HCT116 (cell line): ENCODE data around the gene RPL22L1. TPM values are rescaled to one million over a fixed set of nuclear protein-coding genes. Genes with fewer than 3 reads are reported as not detected.
A peak's percentile ranks its signal among the peaks of the same experiment; 100 is the strongest.

Experiments
- ATAC-seq: fragments of 200-7000 bp; cut with Tn5 transposase; 2 replicates; pipeline ENCODE4 v1.9.1; 2020; ENCODE audit warnings: mild to moderate bottlenecking, moderate library complexity
- BruUV-seq: library from RNA; stranded (reverse); fragments of 400-500 nt; replicated peaks from 2 replicates; lab custom pipeline; 2021; lab: Mats Ljungman, UMichigan
- CTCF ChIA-PET: fragments of 300-600 bp; sonication (Branson Sonifier 250); formaldehyde crosslinking; loops from one replicate; lab custom pipeline; 2021; ENCODE audit warnings: antibody characterized with exemption; lab: Charles Lee
- POLR2A ChIA-PET: fragments of 300-600, 350-600 bp; sonication (Branson Sonifier 250); formaldehyde crosslinking; loops from one replicate; lab custom pipeline; 2021; ENCODE audit warnings: antibody characterized with exemption; lab: Charles Lee
- RAD21 ChIA-PET, 2 experiments: fragments of 300-600 bp; sonication (Branson Sonifier 250); formaldehyde crosslinking; loops; one replicate each; lab custom pipeline; 2023; ENCODE audit warnings: low total read pairs in 2 of 2; ENCODE audit not compliant: uncharacterized antibody in 2 of 2, unreplicated experiment in 2 of 2, low non-redundant PET in 1 of 2; lab: Charles Lee
- DNase-seq: peaks from one replicate; pipeline ENCODE4 v3.0.0-alpha.2; 2010; ENCODE audit warnings: low read depth, low spot score
- H2AFZ ChIP-seq: fragments of 200-600 bp; shearing (Covaris generic), sonication (generic); 2 replicates; pipeline ENCODE4 v1.6.1; 2017; ENCODE audit warnings: low read depth, mixed run types, mixed read lengths, antibody characterized with exemption, low read length; ENCODE audit not compliant: poor library complexity, severe bottlenecking
- H3K27ac ChIP-seq: 2 replicates; pipeline ENCODE4 v1.5.1; 2012; ENCODE audit warnings: low read depth, low read length
- H3K27me3 ChIP-seq: fragments of 200-600 bp; sonication (generic); 2 replicates; pipeline ENCODE4 v1.6.1; 2016; ENCODE audit warnings: mixed run types, low read length, mixed read lengths; ENCODE audit not compliant: insufficient read depth
- H3K36me3 ChIP-seq, 2 experiments: fragments of 200-500 bp in 1 of 2; fragments of 200-600 bp in 1 of 2; sonication (Bioruptor generic) in 1 of 2; sonication (generic) in 1 of 2; 2 replicates each; pipeline versions ENCODE4 v1.5.1 to v1.6.1; 2014 to 2016; ENCODE audit warnings: low read length in 2 of 2, inconsistent platforms in 1 of 2, mixed read lengths in 1 of 2, mixed run types in 1 of 2; ENCODE audit not compliant: insufficient read depth in 2 of 2, control insufficient read depth in 1 of 2
- H3K4me1 ChIP-seq, 2 experiments: fragments of 200-600 bp in 1 of 2; sonication (generic) in 1 of 2; 2 replicates each; pipeline versions ENCODE4 v1.5.1 to v1.6.1; 2012 to 2017; ENCODE audit warnings: low read length in 2 of 2, inconsistent platforms in 1 of 2, mild to moderate bottlenecking in 1 of 2, mixed read lengths in 1 of 2, mixed run types in 1 of 2, moderate library complexity in 1 of 2; ENCODE audit not compliant: insufficient read depth in 2 of 2, control insufficient read depth in 1 of 2
- H3K4me2 ChIP-seq: fragments of 200-600 bp; sonication (generic); 2 replicates; pipeline ENCODE4 v1.6.1; 2017; ENCODE audit warnings: mixed run types, low read length, mixed read lengths
- H3K4me3 ChIP-seq, 2 experiments: fragments of 200-600 bp in 1 of 2; sonication (generic) in 1 of 2; replicated peaks in 1 of 2; 2 replicates each; pipeline ENCODE4 v1.5.1; 2011 to 2016; ENCODE audit warnings: low read length in 2 of 2, control low read depth in 1 of 2, low read depth in 1 of 2, mild to moderate bottlenecking in 1 of 2, mixed read lengths in 1 of 2, mixed run types in 1 of 2
- H3K79me2 ChIP-seq: fragments of 200-600 bp; sonication (generic); 2 replicates; pipeline ENCODE4 v1.6.1; 2017; ENCODE audit warnings: mild to moderate bottlenecking, mixed run types, low read length, moderate library complexity, mixed read lengths; ENCODE audit not compliant: insufficient read depth
- H3K9ac ChIP-seq: fragments of 200-600 bp; sonication (generic); 2 replicates; pipeline ENCODE4 v1.6.1; 2016; ENCODE audit warnings: low read length, mixed read lengths
- H3K9me2 ChIP-seq: fragments of 200-600 bp; sonication (generic), shearing (Covaris generic); 2 replicates; pipeline ENCODE4 v1.6.1; 2017; ENCODE audit warnings: mixed run types, mild to moderate bottlenecking, moderate library complexity; ENCODE audit not compliant: insufficient read depth
- H3K9me3 ChIP-seq, 2 experiments: fragments of 200-500 bp in 1 of 2; fragments of 200-600 bp in 1 of 2; sonication (Bioruptor generic) in 1 of 2; sonication (generic) in 1 of 2; 2 replicates each; pipeline ENCODE4 v1.6.1; 2014 to 2017; ENCODE audit warnings: low read length in 2 of 2, mixed read lengths in 2 of 2, inconsistent platforms in 1 of 2, low read depth in 1 of 2, mild to moderate bottlenecking in 1 of 2, mixed run types in 1 of 2, moderate library complexity in 1 of 2; ENCODE audit not compliant: control insufficient read depth in 1 of 2, insufficient read depth in 1 of 2
- H4K20me1 ChIP-seq: fragments of 200-600 bp; sonication (generic), shearing (Covaris generic); 2 replicates; pipeline ENCODE4 v1.6.1; 2017; ENCODE audit warnings: mixed run types, mild to moderate bottlenecking, moderate library complexity; ENCODE audit not compliant: insufficient read depth
- CBX3 ChIP-seq: IDR thresholded peaks from 2 replicates; pipeline ENCODE4 v1.6.1; 2012; ENCODE audit warnings: low read depth
- EZH2 ChIP-seq: fragments of 200-600 bp; sonication (generic); IDR thresholded peaks from 2 replicates; pipeline ENCODE4 v1.6.1; 2017; ENCODE audit warnings: antibody characterized with exemption, mixed run types
- EZH2phosphoT487 ChIP-seq: fragments of 200-600 bp; IDR thresholded peaks from 2 replicates; pipeline ENCODE4 v1.6.1; 2018; ENCODE audit warnings: antibody characterized with exemption, borderline replicate concordance
- POLR2A ChIP-seq: IDR thresholded peaks from 2 replicates; pipeline ENCODE4 v1.7.0; 2011; ENCODE audit warnings: borderline replicate concordance; ENCODE audit not compliant: insufficient read depth, insufficient read length; ENCODE audit errors: extremely low read depth
- POLR2AphosphoS5 ChIP-seq: IDR thresholded peaks from 2 replicates; pipeline ENCODE4 v1.6.1; 2011; ENCODE audit warnings: mild to moderate bottlenecking, low read depth, low read length, moderate library complexity
- RAD21 ChIP-seq: IDR thresholded peaks from 2 replicates; pipeline ENCODE4 v1.6.1; 2012; ENCODE audit warnings: low read depth, mild to moderate bottlenecking
- SIN3A ChIP-seq: IDR thresholded peaks from 2 replicates; pipeline ENCODE4 v1.6.1; 2012; ENCODE audit warnings: low read depth
- SRF ChIP-seq: IDR thresholded peaks from 2 replicates; pipeline ENCODE4 v1.6.1; 2012; ENCODE audit warnings: low read depth
- TCF7L2 ChIP-seq: IDR thresholded peaks from 2 replicates; pipeline ENCODE4 v1.7.0; 2011; ENCODE audit warnings: borderline replicate concordance, inconsistent platforms; ENCODE audit not compliant: insufficient read depth, insufficient read length; ENCODE audit errors: extremely low read depth
- intact Hi-C: fragments of 100-400 bp; cut with micrococcal nuclease; formaldehyde crosslinking; loops from 2 replicates; pipeline ENCODE4 v1.10.0; 2022
- total RNA-seq: library from RNA; stranded (reverse); gene quantifications from one replicate; pipeline ENCODE4 v1.2.1, GENCODE V29; 2021; ENCODE audit not compliant: unreplicated experiment

RPL22L1 gene
- total RNA-seq, 1 experiment from 2014 or later: 492 TPM

DNA sequence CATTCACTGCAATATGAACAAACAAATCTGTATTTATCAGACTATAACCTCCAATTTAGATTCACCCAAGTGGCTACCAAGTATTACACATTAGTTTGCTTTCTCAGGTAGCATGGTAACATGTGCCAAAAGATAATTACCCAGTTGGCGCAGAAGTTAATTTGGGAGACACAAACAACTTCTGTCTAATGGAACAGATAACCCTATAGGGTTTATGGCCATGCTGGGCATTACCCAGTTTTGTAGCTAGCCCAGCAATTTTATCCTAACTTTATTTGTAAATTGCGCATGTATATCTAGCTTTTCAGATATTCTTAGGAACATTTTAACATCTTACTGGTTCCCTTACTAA is 780 bp downstream of the RPL22L1 start:
- H3K9ac ChIP-seq: peak overlapping the region; percentile 84
- no peak for DNase-seq
- peak overlapping the region; percentile 90 for H3K4me2 ChIP-seq
- peaks cover 37% of the 10 kb centered on the region for H3K79me2 ChIP-seq
- CTCF ChIA-PET: interaction anchor here (1.5 kb wide), 1 partner anchor 455 kb away, joined by 5 read pairs; no protein-coding TSS in a partner anchor
- intact Hi-C loops: no loop called here
- peaks cover 26% of the 10 kb centered on the region for H4K20me1 ChIP-seq
- no peak overlapping the region for H2AFZ ChIP-seq
- peaks cover 26 to 31% of the 10 kb centered on the region in 2 experiments for H3K36me3 ChIP-seq
- RAD21 ChIA-PET: no interaction called here
- TF ChIP-seq EZH2phosphoT487 (no peak), TCF7L2 (no peak), POLR2AphosphoS5 (peak; percentile 32)
- H3K27me3 ChIP-seq: no peaks in the 10 kb centered on the region
- no TSS peak for BruUV-seq
- H3K9me2 ChIP-seq: no peaks in the 10 kb centered on the region
- H3K27ac ChIP-seq: peak overlapping the region; percentile 84
- H3K4me1 ChIP-seq: peaks cover 9 to 20% of the 10 kb centered on the region in 2 experiments
- ATAC-seq: no peak
- POLR2A ChIA-PET: interaction anchor here (0.9 to 1.5 kb wide), 12 partner anchors 13 to 1100 kb away, joined by 3 to 11 read pairs (median 4); partner anchors contain the start of genes ACTRT3 and EIF5A2
- peak overlapping the region; percentile 75 to 79 for H3K4me3 ChIP-seq
- no peaks in the 10 kb centered on the region for H3K9me3 ChIP-seq

DNA sequence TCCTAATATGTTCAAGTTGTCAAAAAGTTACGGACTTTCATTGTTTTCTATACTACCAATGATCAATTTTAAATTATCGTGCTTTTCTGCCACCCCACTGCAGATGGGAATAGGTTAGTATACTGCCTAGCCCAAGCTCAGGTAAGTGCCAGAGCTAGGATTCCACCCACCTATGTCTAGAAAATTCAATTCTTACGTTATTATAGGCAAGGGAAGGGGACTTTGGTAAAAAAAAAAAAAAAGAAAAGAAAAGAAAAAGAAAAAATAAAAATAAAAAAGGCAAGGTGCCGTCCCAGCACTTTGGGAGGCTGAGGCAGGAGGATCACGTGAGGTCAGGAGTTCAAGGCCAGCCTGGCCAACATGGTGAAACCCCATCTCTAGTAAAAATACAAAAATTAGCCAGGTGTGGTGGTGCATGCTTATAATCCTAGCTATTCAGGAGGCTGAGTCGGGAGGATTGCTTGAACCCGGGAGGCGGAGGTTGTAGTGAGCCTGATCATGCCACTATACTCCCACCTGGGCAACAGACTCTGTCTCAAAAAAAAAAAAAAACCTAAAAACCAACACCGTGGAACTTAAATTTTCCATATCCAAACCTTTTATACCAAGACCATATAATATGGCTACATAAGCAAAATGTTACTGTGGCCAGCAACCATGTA is 1.3 kb downstream of the RPL22L1 start:
- Histone ChIP-seq H2AFZ (no peak overlapping the region), H3K4me1 (peaks cover 9 to 20% of the 10 kb centered on the region in 2 experiments), H3K9me2 (no peaks in the 10 kb centered on the region), H3K79me2 (peaks cover 37% of the 10 kb centered on the region), H3K27ac (peak overlapping the region; percentile 84), H3K9ac (peak overlapping the region; percentile 84), H4K20me1 (peaks cover 26% of the 10 kb centered on the region), H3K36me3 (peaks cover 26 to 31% of the 10 kb centered on the region in 2 experiments), H3K27me3 (no peaks in the 10 kb centered on the region), H3K4me3 (peak overlapping the region; percentile 75 to 79), H3K4me2 (peak overlapping the region; percentile 90), H3K9me3 (no peaks in the 10 kb centered on the region)
- no peak for ATAC-seq
- ChIA-PET CTCF (no interaction called here), POLR2A (interaction anchor here (1.1 to 1.5 kb wide), 3 partner anchors 31 to 1099 kb away, joined by 3 to 4 read pairs (median 4); partner anchors contain the start of gene ACTRT3), RAD21 (interaction anchor here in 1 of 2 experiments (0.7 kb wide), 1 partner anchor 26 kb away, joined by 3 read pairs; no protein-coding TSS in a partner anchor)
- TF ChIP-seq POLR2A: no peak
- TF ChIP-seq EZH2phosphoT487: no peak
- no peak for TF ChIP-seq CBX3
- no peak for TF ChIP-seq RAD21
- 0 out of 2 replicates have a peak, but pooled peaks have one; percentile 19 for TF ChIP-seq SIN3A
- no peak for TF ChIP-seq SRF
- TF ChIP-seq POLR2AphosphoS5: peak; percentile 45; the same call in 1 of the 2 replicates
- TF ChIP-seq EZH2: no peak
- no peak for DNase-seq
- intact Hi-C loops: no loop called here
- no TSS peak for BruUV-seq
